HUES64 (cell line): ENCODE data around the gene ARAF.

ENCODE experiments used
- H3K27ac ChIP-seq: 2 replicates; pipeline ENCODE4 v1.7.0; 2013; ENCODE audit warnings: low read depth, low read length, inconsistent platforms
- H3K27me3 ChIP-seq: 2 replicates; pipeline ENCODE4 v1.6.1; 2013; ENCODE audit warnings: mild to moderate bottlenecking, low read length; ENCODE audit not compliant: insufficient read depth
- H3K36me3 ChIP-seq: 2 replicates; pipeline ENCODE4 v1.6.1; 2013; ENCODE audit warnings: mild to moderate bottlenecking, low read length; ENCODE audit not compliant: insufficient read depth
- H3K4me1 ChIP-seq: 2 replicates; pipeline ENCODE4 v1.6.1; 2013; ENCODE audit warnings: mild to moderate bottlenecking, low read length, moderate library complexity; ENCODE audit not compliant: insufficient read depth
- H3K4me3 ChIP-seq: 2 replicates; pipeline ENCODE4 v1.5.1; 2013; ENCODE audit warnings: mild to moderate bottlenecking, low read length, moderate library complexity
- H3K9ac ChIP-seq: 2 replicates; pipeline ENCODE4 v1.6.1; 2013; ENCODE audit warnings: mild to moderate bottlenecking, low read depth, low read length
- H3K9me3 ChIP-seq: 2 replicates; pipeline ENCODE4 v1.6.1; 2013; ENCODE audit warnings: low read depth, low read length; ENCODE audit not compliant: insufficient read depth
- WGBS: fragments of 150-250, 120-280 bp; methylation state at CpG from one replicate; pipeline ENCODE4 v1.1.7; 2013; ENCODE audit warnings: missing lambda C conversion rate; 5-methylcytosine and 5-hydroxymethylcytosine counted together

Gene ARAF

GRCh38 chrX:47539860-47540259, 21.1 kb upstream of the ARAF start:
- no peaks in the 10 kb centered on the region for H3K9me3 ChIP-seq
- no peak overlapping the region for H3K9ac ChIP-seq
- no peaks in the 10 kb centered on the region for H3K27me3 ChIP-seq
- no peaks in the 10 kb centered on the region for H3K36me3 ChIP-seq
- no peak overlapping the region for H3K4me3 ChIP-seq
- H3K27ac ChIP-seq: no peak overlapping the region
- H3K4me1 ChIP-seq: no peaks in the 10 kb centered on the region

GRCh38 chrX:47540754-47541538, 20.1 kb upstream of the ARAF start:
- H3K9ac ChIP-seq: 0 out of 2 replicates have a peak overlapping the region, but pooled peaks have one; percentile 24
- H3K36me3 ChIP-seq: no peaks in the 10 kb centered on the region
- 0 out of 2 replicates have a peak overlapping the region, but pooled peaks have one; percentile 23 for H3K4me3 ChIP-seq
- H3K4me1 ChIP-seq: no peaks in the 10 kb centered on the region
- no peaks in the 10 kb centered on the region for H3K9me3 ChIP-seq
- peak overlapping the region; percentile 58; the same call in 1 of the 2 replicates for H3K27ac ChIP-seq
- WGBS: 39% methylated on average over 13 of the region's 15 CpGs
- no peaks in the 10 kb centered on the region for H3K27me3 ChIP-seq

- 90% methylated on average over 5 of the region's 5 CpGs for WGBS
These were observed 17.5 kb upstream of the ARAF start for GRCh38 chrX:47543496-47543895.

GRCh38 chrX:47556045-47556623, 4.9 kb upstream of the ARAF start:
- Histone ChIP-seq H3K9ac (peak overlapping the region; percentile 76), H3K9me3 (no peaks in the 10 kb centered on the region), H3K27me3 (no peaks in the 10 kb centered on the region), H3K36me3 (no peaks in the 10 kb centered on the region), H3K27ac (peak overlapping the region; percentile 77), H3K4me1 (0 out of 2 replicates have a peak, but pooled peaks cover 7% of the 10 kb centered on the region), H3K4me3 (peak overlapping the region; percentile 70)
- WGBS: 3% methylated on average over 20 of the region's 20 CpGs

More at GRCh38 chrX:47543496-47543895, 17.5 kb upstream of the ARAF start:
- H3K27ac ChIP-seq: no peak overlapping the region
- H3K36me3 ChIP-seq: no peaks in the 10 kb centered on the region
- H3K4me3 ChIP-seq: no peak overlapping the region
- H3K4me1 ChIP-seq: no peaks in the 10 kb centered on the region
- no peak overlapping the region for H3K9ac ChIP-seq
- no peaks in the 10 kb centered on the region for H3K27me3 ChIP-seq
- no peaks in the 10 kb centered on the region for H3K9me3 ChIP-seq

- H3K27me3 ChIP-seq: no peaks in the 10 kb centered on the region
- H3K4me3 ChIP-seq: no peak overlapping the region
- H3K4me1 ChIP-seq: 0 out of 2 replicates have a peak, but pooled peaks cover 7% of the 10 kb centered on the region
- H3K9ac ChIP-seq: no peak overlapping the region
- H3K36me3 ChIP-seq: peaks cover 6% of the 10 kb centered on the region
- H3K27ac ChIP-seq: no peak overlapping the region
- 100% methylated on average over 3 of the region's 3 CpGs for WGBS
- H3K9me3 ChIP-seq: no peaks in the 10 kb centered on the region
These were observed 2.6 kb upstream of the ARAF start for GRCh38 chrX:47558436-47558835.

- WGBS: 4% methylated on average over 13 of the region's 15 CpGs
- Histone ChIP-seq H3K4me3 (peak overlapping the region; percentile 95), H3K27me3 (no peaks in the 10 kb centered on the region), H3K9ac (no peak overlapping the region), H3K36me3 (peaks cover 24% of the 10 kb centered on the region), H3K27ac (peak overlapping the region; percentile 57; the same call in 1 of the 2 replicates), H3K4me1 (0 out of 2 replicates have a peak, but pooled peaks cover 7% of the 10 kb centered on the region), H3K9me3 (no peaks in the 10 kb centered on the region)
These were observed 649 bp upstream of the ARAF start for GRCh38 chrX:47560179-47560933.

GRCh38 chrX:47561659-47562151, 700 bp downstream of the ARAF start:
- Histone ChIP-seq H3K36me3 (peaks cover 35% of the 10 kb centered on the region), H3K27ac (peak overlapping the region; percentile 72; the same call in 1 of the 2 replicates), H3K4me1 (0 out of 2 replicates have a peak, but pooled peaks cover 6% of the 10 kb centered on the region), H3K9me3 (no peaks in the 10 kb centered on the region), H3K4me3 (peak overlapping the region; percentile 95), H3K27me3 (no peaks in the 10 kb centered on the region), H3K9ac (peak overlapping the region; percentile 83)
- 6% methylated on average over 9 of the region's 9 CpGs for WGBS

- Histone ChIP-seq H3K9ac (no peak overlapping the region), H3K36me3 (peaks cover 44% of the 10 kb centered on the region), H3K4me3 (no peak overlapping the region), H3K27ac (no peak overlapping the region), H3K27me3 (no peaks in the 10 kb centered on the region), H3K4me1 (0 out of 2 replicates have a peak, but pooled peaks cover 4% of the 10 kb centered on the region), H3K9me3 (no peaks in the 10 kb centered on the region)
- WGBS: 85% methylated on average over 12 of the region's 13 CpGs
These were observed 1.7 kb downstream of the ARAF start for GRCh38 chrX:47562615-47563243.

GRCh38 chrX:47563801-47564315, 2.9 kb downstream of the ARAF start:
- no peaks in the 10 kb centered on the region for H3K9me3 ChIP-seq
- no peak overlapping the region for H3K9ac ChIP-seq
- 0 out of 2 replicates have a peak, but pooled peaks cover 4% of the 10 kb centered on the region for H3K4me1 ChIP-seq
- no peak overlapping the region for H3K27ac ChIP-seq
- no peak overlapping the region for H3K4me3 ChIP-seq
- 96% methylated on average over 6 of the region's 8 CpGs for WGBS
- peaks cover 54% of the 10 kb centered on the region for H3K36me3 ChIP-seq
- no peaks in the 10 kb centered on the region for H3K27me3 ChIP-seq

- H3K27me3 ChIP-seq: no peaks in the 10 kb centered on the region
- no peaks in the 10 kb centered on the region for H3K9me3 ChIP-seq
- peaks cover 56% of the 10 kb centered on the region for H3K36me3 ChIP-seq
- H3K4me1 ChIP-seq: 0 out of 2 replicates have a peak, but pooled peaks cover 4% of the 10 kb centered on the region
- WGBS: 94% methylated on average over 12 of the region's 12 CpGs
- H3K9ac ChIP-seq: no peak overlapping the region
- H3K27ac ChIP-seq: no peak overlapping the region
- H3K4me3 ChIP-seq: no peak overlapping the region
These were observed 3.6 kb downstream of the ARAF start for GRCh38 chrX:47564438-47565085.
